HG03108 (cell line): ENCODE results near the gene FBXW5.
A peak's percentile ranks its signal among the peaks of the same experiment; 100 is the strongest.

Source experiments
- ATAC-seq: cut with Tn5 transposase; IDR thresholded peaks from one replicate; pipeline ENCODE4 v1.9.1; 2021; ENCODE audit warnings: moderate library complexity; ENCODE audit not compliant: unreplicated experiment

Gene FBXW5

DNA sequence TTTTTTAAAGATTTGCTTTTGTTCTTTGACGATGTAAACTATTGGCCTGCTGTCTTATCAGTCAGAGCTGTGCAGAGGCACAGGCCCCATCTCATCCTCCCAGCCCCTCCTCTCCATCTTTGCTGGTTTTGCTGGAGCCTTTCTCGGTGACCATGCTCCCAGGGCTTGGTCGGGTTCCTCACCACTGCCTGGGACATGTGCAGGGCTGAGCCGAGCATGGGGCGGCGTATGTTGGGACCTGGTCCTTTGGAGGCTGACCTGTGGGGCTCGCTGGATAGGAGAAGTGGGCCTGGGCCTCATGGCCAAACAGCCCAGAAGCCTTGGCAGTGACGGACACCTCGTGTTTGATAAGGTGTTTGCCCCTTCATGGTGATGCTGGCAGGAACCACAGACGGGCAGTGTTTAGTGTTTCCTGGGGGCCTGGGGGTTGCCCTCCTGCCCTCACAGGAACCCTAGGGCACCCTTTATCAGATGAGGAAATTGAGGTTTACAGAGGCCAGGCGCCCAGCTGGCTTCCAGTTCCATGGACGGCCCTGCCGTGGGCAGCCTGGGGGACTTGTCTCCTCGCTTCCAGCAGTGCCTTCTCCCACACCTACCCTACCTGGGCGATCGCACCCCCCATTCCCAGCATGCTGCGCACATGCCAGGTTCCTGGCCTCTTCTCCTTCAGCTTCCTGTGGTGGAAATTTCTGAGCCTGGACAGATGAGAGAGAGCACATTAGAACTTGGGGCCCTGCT is 30.7 kb downstream of the FBXW5 start:
- no peak for ATAC-seq

- ATAC-seq = no peak
Measured at GRCh38 chr9:136910901-136911245, 33.7 kb downstream of the FBXW5 start.

- ATAC-seq = no peak
Measured at GRCh38 chr9:136910197-136910900, 34.2 kb downstream of the FBXW5 start.

DNA sequence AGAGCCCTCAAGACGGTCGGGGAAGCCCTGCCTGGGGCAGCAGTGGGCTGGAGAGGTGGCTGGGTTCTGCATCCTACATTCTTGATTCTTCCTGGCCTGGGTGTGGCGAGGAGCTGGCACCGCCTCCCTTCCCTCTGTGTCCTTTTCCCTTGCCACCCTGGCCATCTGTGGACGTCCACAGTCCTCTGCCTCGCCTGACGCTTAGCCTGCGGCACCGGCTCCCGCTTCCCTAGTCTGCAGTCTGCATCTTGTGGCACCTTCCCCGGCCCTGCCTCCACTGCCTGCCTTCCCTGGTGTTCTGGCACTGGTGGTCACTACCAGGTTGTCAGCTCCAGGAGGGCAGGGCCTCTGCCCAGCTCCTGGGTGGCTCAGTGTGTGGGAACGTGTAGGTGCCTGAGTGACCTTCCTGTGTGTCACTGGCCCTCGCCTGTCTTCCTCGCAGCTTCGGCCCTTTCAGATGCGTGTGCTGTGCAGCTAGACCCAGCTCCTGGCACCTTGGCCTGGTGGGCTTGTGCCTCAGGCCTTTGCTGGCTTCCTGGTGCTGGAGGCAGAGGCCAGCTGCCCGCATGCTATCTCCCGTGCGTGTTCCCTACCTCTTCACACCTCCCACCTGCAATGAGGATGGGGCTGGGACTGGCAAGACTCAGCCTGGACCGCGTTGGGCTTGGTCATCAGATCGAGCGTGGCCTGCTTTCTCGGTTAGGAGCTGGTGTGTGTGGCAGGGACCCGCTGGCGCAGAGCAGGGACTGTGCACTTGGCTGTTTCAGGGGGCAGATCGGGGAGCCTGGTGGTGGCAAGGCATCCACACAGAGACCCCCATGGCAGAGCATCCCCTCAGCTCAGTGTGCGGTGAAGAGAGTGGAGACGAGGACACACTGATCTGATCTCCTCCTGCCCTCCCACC is 37.3 kb downstream of the FBXW5 start:
- no peak for ATAC-seq

GRCh38 chr9:136906266-136906665 is 38.3 kb downstream of the FBXW5 start:
- no peak for ATAC-seq

- no peak for ATAC-seq
Measured at GRCh38 chr9:136903041-136903554, 41.4 kb downstream of the FBXW5 start.

- peak; percentile 38 for ATAC-seq
Measured at GRCh38 chr9:136902259-136902821, 42.2 kb downstream of the FBXW5 start.

GRCh38 chr9:136901516-136902258 is 42.9 kb downstream of the FBXW5 start:
- ATAC-seq = peak; percentile 41

GRCh38 chr9:136900988-136901515 is 43.5 kb downstream of the FBXW5 start:
- no peak for ATAC-seq

- ATAC-seq = no peak
Measured at GRCh38 chr9:136900556-136900955, 44.0 kb downstream of the FBXW5 start.

DNA sequence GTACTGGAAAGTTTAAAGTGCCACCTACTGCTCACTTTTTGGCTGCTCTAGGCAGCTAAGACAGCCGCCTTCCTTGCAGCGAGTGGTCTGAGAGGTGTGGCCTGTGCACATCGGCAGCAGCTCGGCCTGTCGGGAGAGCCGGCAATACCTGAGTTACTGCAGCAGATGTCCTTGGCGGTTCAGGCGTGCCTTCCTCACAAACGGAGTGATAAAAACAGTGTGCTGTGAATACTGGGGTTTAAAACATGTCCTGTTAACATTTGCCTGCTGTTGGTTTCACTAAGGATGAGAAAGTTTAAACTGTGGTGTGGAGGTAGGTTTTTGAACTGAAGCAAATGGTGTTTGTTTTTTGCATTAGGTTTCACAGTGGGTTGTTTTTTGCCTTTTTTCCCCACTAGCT is 45.3 kb downstream of the FBXW5 start:
- ATAC-seq = no peak

GRCh38 chr9:136898483-136899100 is 45.9 kb downstream of the FBXW5 start:
- ATAC-seq = no peak

DNA sequence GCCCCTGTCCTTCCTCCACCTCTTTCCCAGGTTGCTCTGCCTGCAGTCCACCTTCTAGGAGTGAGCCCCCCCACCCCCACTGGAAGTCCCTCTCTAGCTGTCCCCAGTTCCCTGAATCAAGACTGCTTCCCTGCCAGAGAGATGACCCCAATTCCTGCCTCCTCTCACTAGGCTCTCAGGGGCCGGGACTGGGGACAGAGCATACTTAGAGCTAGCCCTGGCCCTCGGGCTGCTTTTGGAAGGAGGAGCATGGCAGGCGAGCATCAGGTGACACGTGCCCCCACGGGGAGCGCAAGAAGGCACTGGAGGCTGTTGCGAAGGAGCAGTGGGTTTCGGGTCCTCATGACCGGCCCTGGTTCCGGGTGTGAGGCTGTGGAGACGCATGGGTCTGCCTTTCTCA is 48.5 kb downstream of the FBXW5 start:
- ATAC-seq = no peak

- ATAC-seq = no peak
Measured at GRCh38 chr9:136890661-136891060, 53.9 kb downstream of the FBXW5 start.
